NCI-H2171 (cell line): ENCODE data around the gene NBEAL2.
"Not testable (repeated sequence)": the region's sequence is repeated elsewhere in the genome, so short reads cannot be mapped to it uniquely, and the experiment has no call there.

Experiments
- DNase-seq: peaks from one replicate; lab custom pipeline; 2025; lab: John Stamatoyannopoulos, UW

The NBEAL2 gene

DNA sequence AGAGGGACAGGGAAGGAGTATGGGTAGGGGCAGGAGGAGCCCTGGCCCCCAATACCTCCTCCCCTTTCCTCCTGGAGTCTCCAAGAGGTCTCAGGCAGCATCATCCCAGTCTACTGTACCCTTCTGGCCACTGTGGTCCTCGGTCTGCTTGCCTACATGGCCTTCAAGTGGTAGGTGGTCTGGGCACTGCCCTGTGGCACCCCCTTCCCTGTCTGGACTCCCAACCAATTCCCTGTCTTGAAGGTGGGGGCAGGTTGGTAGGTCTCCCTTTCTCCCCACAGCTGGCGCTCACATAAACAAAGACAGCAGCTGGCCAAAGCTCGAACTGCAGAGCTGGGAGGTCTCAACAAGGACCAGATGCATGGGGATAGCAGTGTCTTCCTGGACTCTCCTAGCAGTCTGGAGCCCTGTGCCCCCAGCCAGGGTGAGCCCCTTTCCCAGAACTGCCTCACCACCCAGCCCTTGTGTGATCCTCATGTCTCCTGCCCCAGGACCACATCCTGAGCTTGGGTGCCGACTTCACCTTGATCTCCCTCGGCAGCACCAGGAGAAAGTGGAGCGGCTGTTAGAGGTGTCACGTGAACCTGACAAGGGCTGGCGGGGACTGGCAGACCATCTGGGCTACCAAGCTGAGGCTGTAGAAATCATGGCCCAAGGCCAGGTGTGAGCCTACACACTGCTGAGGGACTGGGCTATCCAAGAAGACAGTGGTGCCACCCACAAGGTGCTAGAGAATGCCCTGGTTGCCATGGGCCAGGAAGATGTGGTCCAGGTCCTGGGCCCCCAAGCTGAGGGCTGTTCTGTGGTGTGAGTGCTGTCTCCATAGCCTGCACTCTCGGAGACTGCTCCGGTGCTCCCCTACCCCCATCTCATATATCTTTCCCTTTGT is 33.1 kb downstream of the NBEAL2 start:
- peak; percentile 48 for DNase-seq

DNA sequence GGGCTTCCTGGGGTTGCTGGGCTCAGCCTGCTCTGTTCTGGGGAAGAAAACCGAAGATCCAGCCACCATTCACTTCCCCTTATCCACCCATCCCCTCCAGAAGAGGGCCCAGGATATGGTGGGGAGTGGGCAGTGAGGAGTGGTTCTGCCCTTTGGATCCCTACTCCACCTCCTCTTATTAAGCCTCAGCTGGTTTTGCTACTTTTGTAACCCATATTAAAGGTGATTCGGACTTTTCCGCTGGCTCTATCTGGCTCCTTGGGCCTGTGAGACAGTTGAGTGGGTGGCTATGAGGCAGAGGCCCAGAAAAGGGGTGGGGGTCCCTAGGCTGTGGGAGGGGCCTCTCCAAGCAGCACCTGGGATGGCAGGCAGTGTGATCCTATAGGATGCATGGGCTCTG is 33.8 kb downstream of the NBEAL2 start:
- DNase-seq, result no peak

DNA sequence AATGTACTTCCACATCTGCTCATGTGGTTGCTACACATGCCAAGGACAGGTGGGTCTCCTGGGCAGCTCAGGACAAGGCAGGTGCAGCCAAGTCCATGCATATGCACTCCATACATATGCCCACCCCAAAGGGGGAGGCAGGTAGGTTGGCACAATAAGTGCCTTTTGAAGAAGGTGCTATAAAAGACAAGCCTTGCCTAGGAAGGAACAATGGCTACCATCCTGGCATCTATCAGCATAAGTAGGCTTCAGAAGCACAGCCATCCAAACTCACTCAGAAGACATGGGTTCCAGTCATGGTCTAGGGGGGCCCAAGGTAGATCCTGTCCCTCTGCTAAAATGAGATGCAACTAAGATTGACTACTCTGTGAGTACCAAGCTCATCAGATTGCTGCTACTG is 34.6 kb downstream of the NBEAL2 start:
- DNase-seq, result no peak

DNA sequence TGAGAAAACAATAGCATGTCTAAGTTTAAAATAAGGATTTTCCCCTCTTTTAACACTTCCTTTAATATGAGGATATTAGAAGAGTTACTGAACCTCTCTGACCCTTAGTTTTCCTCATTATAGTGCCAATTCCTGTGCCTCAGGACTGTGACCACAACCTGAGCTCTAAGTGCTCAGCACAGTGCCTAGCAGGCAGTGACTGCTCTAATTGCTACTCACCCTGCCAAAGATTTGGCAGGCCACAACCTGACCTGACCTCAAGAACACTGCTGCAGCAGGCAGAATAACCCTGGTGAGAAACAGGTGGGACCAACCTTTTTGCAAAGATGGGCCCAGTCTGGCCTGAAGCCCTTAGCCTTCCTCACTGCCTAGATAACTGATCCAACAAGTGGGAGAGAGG is 35.7 kb downstream of the NBEAL2 start:
- DNase-seq, result no peak

DNA sequence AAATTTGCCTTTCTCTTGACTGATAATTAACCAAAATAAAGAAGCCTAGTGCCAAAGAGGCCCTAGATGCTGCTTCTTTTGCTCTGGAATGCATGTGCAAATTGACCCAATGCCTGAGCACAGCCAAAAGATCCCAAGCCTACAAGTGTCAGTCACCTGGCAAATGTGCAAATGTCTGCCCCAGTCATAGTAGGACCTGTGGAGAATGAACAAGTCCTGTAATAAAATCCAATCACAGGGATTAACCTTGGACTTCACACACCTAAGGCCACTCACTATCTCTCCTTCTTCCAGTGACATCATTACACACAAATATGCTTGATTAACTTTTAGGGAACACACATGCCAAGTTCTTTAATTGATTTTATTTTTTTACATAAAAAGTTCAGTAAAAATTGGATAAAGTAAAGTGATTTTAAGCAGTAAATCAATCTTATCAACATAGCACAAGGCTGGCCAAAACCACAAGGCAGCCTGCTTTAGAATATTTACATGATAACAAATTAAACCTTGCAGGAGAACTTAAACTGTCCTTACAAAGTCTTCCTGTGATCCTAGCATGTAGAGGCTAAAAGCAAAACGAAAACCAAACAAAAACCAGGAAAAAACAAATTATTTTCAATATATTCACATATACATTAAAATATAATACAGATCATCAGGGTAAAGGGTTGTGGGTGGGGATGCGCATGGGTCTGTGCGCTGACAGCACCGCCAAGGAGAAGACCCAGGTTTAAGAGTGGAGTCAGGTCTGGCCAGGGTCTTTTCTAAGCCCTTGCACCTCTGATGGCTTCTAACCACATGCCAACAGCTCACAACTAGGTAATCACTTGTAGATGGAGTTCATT is 36.8 kb downstream of the NBEAL2 start:
- no peak for DNase-seq

DNA sequence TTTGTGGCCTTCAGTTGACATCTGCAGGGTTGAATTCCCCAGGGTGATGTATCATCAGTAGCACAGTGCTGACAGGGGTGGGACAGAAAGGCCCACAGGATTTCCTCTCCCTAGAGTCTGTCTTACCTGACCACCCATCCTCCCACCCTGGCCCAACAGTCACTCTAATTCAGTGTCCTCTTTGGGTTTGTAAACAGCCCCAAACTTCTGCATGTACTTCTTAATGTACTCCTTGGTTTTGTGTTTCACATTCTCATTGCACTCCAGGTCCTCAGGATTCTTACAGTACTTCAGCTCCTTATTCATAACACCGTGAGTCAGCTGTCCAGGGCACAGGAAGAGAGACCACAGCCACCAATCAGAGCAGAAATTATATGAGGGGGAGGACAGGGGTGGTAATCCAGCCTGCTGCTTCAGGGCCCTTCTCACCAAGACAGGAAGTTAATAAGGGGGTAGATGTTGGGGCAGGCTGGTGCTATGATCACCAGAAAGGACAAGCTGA is 37.5 kb downstream of the NBEAL2 start:
- DNase-seq, result no peak

DNA sequence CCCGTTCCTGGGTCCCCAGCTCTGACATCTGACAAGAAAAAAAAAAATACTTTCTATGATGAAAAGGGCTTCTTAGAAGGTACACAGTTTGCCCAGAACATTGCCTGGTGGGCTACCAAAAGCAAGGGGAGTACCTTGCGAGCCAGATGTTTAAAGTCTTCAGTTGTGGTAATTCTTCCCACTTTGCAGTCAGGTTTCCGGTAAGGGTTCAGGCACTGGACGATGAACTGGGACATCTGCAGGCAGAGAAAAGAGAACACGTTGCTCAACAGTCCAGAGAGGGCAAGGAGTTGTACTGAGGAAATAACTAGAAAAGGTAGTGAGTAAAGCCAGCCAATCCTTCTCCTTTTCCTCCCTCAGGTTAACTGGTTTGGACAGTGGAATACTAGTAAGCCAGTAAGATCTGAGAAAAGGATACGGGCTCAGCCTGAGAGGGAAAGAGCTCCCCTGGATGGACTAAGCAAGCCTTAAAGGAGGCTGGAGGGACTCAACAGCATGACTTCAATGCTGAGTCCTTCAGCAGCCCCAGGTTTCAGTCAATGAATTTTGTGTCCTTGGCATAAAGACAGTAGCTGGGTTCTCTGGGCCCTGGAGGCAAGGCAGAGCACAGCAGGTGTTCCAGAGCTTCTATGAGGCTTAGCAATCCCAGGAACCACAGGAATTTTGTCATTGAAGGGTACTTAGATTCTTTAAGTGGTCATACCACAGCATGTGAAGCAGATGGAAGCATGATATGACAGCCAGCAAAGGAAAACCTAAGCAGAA is 38.2 kb downstream of the NBEAL2 start:
- no peak for DNase-seq

DNA sequence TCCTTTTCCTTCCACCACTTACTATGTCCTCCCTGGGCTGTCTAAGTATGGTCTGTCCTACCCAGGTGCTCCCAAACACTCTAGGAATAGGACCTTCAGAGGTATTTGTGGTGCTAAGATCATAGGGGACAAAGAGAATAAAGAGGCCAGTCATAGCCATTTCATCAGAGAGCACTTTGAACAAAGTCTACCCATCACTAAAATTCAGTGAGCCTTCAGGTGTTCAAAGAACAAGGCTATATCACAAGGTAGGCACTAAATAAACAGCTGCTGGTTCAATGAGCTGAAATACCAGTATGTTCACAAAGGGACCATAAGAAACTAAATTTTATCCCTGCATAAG is 38.8 kb downstream of the NBEAL2 start:
- DNase-seq, result no peak

DNA sequence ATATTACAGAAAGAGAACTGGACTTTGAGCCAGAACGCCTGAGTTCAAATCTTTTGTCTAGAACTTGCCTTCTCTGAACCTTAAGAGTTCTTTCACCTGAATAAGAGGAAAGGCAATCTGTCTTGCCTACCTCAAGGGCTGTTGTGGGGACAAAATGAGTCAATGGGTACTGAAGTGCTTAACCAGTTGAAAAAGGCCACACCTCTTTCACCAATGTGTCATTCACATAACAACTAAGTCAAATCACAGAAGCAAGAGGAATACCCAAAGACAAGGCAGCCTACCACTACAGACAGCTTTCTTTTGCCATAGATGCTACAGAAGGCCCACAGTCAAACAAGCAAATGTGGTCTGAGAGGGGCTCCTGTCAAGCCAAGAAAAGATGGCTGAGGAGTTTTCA is 39.7 kb downstream of the NBEAL2 start:
- DNase-seq, result no peak

DNA sequence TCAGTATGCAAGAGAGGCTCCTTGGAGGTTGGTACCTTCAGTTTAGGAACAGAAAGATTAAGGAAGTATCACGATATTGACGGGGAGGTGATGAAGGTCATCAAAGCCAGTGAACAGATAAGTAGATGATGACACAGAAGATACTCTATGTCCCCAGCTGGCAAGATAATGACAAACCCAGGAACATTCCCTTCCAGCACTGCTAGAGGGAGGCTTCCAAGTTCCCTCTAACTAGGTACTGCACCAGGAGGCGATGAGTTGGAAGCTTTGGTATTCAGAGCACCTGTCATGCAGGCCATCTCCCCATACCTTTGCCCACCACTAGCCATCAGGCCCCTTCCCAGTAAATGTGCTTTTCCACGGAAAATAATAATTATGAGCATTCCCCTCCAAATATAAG is 40.8 kb downstream of the NBEAL2 start:
- no peak for DNase-seq

DNA sequence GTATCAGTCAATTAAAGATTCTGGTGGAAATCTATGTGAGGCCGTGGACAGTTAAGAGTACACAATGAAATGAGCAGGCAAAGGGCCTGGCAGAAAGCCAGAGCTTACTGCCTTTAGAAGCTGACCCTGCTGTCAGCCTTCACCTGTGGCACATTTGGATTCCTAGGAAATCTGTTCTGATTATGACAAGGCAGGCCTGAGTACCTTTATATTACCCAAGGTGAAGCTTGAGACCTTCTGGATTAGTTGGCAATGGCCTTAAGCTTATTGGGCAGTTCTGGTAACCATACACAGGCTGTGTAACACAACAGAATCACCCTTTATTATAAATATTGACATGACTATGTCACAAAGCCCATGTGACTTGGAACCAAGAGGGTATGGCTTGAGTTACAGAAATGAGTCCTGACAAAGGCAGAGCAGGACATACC is 43.2 kb downstream of the NBEAL2 start:
- DNase-seq, result no peak

DNA sequence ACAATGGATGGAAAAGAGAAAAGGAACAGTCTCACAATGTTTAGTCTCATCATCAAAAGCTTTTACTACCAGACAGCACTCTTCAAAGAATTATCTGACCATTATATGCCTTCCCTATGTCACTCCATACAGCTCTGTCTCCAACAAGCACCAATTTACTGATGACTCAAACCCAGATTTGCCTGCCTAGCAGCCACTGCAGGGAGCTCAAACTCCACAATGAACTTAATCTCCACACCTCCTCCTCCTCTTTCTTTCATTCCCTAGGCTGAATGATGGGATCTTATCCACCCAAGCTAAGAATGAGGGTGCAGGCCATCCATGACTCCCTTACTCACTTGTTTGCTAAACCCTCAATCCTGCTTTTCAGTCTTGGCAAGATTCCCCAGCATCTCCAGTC is 45.5 kb downstream of the NBEAL2 start:
- no peak for DNase-seq

DNA sequence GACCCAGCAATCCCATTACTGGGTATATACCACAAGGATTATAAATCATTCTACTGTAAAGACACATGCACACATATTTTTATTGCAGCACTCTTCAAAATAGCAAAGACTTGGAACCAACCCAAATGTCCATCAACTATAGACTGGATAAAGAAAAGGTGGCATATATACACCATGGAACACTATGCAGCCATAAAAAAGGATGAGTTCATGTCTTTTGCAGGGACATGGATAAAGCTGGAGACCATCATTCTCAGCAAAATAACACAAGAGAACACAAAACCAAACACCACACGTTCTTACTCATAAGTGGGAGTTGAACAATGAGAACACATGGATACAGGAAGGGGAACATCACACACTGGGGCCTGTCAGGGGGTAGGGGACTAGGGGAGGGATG is 47.0 kb downstream of the NBEAL2 start:
- DNase-seq, result not testable (repeated sequence)

DNA sequence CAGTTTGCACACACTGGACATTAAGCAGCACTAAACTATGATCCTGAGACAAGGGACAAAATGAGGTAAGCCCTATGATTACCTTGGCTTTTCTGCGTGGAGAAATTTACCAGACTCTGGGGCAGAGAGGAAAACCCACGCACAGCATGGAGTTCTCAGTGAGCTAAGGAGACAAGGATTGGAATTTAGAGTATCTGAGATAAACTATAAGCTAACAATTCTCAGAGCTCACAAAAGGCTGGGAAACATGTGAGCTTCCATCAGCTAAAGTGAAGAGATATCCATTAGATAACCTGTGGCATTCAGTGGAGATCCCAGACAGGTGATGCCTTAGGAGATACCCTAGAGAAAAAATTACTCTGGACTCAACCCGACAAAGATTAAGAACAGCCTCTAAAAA is 48.7 kb downstream of the NBEAL2 start:
- no peak for DNase-seq

DNA sequence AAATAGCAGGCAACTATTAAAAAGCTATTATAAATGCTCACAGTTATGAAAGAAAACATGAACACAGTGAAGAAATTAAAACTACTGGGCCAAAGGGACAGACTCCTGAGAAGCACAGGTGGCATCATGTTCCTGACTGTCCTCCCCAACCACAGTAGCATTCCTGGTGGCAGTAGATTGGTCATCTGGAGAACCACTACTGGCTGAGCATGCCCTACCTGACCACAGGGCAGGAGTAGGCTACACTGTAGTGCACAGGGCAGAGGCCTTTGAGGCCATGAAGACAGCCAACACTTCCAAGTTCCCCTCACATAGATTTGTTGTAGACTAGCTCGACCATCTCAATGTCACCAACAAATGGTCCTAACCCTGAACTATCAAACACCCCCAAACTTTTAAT is 49.2 kb downstream of the NBEAL2 start:
- no peak for DNase-seq

DNA sequence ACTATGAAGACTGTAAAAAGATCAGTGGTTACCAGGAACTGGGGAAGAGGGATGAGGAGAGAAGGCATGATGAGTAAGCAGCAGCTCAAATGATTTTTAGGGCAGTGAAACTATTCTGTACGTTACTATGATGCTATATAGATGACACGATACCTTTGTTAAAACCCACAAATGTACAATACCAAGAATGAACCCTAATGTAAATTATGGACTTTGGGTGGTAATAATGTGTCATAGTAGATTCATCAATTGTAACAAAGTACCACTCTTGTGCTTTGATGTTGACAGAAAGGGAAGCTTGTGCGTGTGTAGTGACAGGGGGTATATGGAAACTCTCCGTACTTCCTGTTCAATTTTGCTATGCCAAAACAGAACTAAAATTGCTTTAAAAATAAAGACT is 51.6 kb downstream of the NBEAL2 start:
- not testable (repeated sequence) for DNase-seq

DNA sequence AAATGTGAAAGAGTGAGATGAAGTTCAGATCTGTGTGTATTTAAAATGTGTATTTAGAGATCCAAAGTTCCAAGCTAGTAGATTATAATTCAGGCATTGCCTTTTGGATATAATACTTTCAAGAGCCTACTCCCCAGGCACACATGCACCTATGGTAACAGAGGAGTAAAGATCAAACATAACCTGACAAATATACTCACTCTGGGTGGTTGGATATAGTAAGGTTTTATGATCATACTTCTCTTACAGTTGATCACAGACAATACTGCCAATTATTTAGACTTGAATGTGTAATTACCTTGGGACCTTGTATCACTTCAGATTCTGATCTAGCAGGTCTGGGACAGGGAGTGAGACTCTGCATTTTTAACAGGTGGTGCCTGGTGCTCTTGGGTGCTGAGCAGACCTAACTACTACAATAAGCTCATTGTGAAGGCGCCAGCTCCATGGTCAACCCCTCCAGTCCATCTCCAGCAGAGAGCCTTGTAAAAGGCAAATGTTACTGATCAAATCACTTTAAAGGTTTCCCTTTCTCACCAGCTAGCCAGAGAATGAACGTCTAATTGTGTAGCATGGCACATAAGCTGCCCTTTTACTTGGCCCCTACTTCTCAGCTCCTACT is 55.5 kb downstream of the NBEAL2 start:
- DNase-seq, result no peak

DNA sequence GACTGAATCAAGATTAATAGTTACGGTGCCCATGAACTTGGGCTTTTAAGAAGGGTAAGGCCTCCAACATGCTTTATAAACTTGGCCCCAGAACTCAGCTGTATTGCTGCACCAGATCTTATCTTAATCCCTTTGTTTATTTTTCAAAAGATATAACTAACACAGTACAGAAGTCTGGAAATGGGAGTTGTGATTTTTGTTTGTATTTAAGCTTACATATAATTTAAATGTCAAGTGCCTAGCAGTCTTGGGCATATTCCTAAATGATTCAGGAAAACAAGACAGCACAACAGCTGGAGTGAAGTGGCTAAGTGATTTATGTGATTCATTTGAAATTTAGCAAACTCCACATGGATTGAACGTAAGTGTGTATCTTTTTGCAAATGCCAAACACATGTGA is 56.2 kb downstream of the NBEAL2 start:
- no peak for DNase-seq

DNA sequence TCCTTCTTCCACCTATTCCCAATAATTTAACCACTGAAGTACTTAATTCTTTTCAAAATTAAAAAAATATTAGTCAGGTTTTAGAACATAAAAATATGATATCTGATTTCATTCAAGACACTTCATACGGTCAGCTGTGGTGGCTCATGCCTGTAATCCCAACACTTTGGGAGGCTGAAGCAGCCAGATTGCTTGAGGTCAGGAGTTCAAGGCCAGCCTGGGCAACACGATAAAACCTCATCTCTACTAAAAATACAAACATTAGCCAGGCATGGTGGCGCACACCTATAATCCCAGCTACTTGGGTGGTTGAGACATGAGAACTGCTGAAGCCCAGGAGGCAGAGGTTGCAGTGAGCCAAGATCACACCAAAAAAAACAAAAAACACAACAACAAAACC is 56.7 kb downstream of the NBEAL2 start:
- DNase-seq, result no peak

DNA sequence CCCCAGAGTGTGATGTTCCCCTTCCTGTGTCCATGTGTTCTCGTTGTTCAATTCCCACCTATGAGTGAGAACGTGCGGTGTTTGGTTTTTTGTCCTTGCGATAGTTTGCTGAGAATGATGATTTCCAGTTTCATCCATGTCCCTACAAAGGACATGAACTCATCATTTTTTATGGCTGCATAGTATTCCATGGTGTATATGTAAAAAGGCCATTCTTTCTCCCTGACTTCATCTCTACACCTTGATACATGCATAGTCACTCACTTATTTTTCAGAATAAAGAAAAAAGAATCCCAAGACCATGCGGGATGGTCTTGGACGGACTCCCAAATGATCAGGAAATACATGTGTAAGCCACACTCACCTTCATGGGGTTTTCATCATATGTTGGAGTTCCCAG is 57.8 kb downstream of the NBEAL2 start:
- not testable (repeated sequence) for DNase-seq

DNA sequence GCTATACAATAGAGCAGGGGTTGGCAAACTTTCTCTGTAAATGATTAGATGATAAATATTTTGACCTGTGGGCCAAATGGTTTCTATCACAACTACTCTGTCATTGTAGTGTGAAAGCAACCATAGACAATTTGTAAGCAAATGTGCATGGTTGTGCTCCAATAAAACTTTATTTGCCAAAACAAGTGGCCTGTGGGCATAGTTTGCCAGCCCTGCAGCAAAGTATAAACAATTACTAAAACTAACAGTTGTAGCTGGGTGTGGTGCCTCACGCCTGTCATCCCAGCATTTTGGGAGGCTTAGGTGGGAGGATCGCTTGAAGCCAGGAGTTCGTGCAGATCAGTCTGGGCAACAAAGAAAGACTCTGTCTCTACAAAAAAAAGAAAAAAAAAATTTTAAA is 61.6 kb downstream of the NBEAL2 start:
- no peak for DNase-seq

DNA sequence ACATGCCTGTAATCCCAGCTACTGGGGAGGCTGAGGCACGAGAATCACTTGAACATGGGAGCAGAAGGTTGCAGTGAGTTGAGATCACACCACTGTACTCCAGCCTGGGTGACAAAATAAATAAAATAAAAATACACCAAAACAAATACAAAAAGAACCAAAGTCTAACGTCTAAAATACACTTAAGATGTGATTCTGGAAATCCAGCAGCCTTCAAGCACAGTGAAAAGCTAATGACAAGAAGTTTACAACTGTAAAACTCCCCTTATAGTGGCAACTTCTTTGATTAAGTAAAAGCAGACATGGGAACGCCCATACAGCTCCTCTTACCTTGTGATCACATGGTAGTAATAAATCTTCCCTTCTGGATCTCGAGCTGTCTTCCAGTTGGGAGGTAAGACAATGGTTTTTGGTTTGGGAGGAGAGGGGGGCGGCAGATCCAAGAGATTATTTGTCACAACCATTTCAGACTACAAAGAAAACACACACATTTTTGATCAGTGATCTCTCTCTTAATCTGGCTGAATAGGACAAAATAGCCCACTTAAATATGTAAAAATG is 62.8 kb downstream of the NBEAL2 start:
- DNase-seq, result no peak
